ENCODE measurements around the gene GPR108. TPM values are rescaled to one million over a fixed set of nuclear protein-coding genes. Genes with fewer than 3 reads are reported as not detected.

The GPR108 gene
- total RNA-seq, 1 experiment from 2014 or later: 43.0 TPM

DNA sequence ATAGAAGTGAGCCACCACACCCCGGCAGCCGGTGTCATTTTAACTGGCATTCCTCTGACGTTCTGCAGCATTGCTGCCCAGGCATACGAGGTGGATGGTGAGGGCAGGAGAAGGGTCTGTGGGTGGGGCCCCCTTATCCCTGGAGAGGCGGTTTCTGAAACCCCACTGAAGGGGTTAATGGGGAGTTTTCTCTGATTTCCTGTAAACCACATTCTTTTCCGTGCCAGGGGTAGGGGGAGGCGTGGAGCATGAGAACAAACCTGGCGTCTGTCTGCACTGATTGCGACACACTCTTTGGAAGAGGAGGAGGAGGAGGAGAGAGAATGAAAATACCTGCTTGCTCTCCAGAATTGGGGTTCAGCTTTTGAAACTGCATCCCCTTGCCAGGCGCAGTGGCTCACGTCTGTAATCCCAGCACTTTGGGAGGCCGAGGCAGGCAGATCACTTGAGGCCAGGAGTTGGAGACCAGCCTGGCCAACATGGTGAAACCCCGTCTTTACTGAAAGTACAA is 14.2 kb downstream of the GPR108 start:
- no peak for DNase-seq (ENCODE audit: low read depth, low spot score)
- H3K4me3 ChIP-seq (ENCODE audit: low read depth in 2 of 2, low read length in 2 of 2): no peak overlapping the region
- no peak for ATAC-seq
- in situ Hi-C loops (cut with HindIII; ENCODE audit: low pct_unique_long_range_greater_than_20kb, low sequenced_read_pairs): no loop called here
- no peak for TF ChIP-seq POLR2AphosphoS5 (IDR thresholded peaks at IDR 0.05; ENCODE audit: low read depth, low read length)
- no peak for TF ChIP-seq TCF7L2 (IDR thresholded peaks at IDR 0.05; ENCODE audit: low read depth, low read length)
- TF ChIP-seq, protein P1, sequence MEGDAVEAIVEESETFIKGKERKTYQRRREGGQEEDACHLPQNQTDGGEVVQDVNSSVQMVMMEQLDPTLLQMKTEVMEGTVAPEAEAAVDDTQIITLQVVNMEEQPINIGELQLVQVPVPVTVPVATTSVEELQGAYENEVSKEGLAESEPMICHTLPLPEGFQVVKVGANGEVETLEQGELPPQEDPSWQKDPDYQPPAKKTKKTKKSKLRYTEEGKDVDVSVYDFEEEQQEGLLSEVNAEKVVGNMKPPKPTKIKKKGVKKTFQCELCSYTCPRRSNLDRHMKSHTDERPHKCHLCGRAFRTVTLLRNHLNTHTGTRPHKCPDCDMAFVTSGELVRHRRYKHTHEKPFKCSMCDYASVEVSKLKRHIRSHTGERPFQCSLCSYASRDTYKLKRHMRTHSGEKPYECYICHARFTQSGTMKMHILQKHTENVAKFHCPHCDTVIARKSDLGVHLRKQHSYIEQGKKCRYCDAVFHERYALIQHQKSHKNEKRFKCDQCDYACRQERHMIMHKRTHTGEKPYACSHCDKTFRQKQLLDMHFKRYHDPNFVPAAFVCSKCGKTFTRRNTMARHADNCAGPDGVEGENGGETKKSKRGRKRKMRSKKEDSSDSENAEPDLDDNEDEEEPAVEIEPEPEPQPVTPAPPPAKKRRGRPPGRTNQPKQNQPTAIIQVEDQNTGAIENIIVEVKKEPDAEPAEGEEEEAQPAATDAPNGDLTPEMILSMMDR (IDR thresholded peaks at IDR 0.05): no peak
- TF ChIP-seq, protein P2, sequence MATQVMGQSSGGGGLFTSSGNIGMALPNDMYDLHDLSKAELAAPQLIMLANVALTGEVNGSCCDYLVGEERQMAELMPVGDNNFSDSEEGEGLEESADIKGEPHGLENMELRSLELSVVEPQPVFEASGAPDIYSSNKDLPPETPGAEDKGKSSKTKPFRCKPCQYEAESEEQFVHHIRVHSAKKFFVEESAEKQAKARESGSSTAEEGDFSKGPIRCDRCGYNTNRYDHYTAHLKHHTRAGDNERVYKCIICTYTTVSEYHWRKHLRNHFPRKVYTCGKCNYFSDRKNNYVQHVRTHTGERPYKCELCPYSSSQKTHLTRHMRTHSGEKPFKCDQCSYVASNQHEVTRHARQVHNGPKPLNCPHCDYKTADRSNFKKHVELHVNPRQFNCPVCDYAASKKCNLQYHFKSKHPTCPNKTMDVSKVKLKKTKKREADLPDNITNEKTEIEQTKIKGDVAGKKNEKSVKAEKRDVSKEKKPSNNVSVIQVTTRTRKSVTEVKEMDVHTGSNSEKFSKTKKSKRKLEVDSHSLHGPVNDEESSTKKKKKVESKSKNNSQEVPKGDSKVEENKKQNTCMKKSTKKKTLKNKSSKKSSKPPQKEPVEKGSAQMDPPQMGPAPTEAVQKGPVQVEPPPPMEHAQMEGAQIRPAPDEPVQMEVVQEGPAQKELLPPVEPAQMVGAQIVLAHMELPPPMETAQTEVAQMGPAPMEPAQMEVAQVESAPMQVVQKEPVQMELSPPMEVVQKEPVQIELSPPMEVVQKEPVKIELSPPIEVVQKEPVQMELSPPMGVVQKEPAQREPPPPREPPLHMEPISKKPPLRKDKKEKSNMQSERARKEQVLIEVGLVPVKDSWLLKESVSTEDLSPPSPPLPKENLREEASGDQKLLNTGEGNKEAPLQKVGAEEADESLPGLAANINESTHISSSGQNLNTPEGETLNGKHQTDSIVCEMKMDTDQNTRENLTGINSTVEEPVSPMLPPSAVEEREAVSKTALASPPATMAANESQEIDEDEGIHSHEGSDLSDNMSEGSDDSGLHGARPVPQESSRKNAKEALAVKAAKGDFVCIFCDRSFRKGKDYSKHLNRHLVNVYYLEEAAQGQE (IDR thresholded peaks at IDR 0.05; ENCODE audit: insufficient read depth in 1 of 2, low read depth in 2 of 2, low read length in 1 of 2): no peak
- no peak for TF ChIP-seq SIN3A (IDR thresholded peaks at IDR 0.05; ENCODE audit: borderline replicate concordance, insufficient read depth, low read depth, low read length)
- H3K27ac ChIP-seq (ENCODE audit: low read length): no peak overlapping the region
- no peaks in the 10 kb centered on the region for H3K4me1 ChIP-seq (ENCODE audit: control insufficient read depth, insufficient read depth, low read length)
- H3K36me3 ChIP-seq (ENCODE audit: control insufficient read depth, insufficient read depth, low read length): no peaks in the 10 kb centered on the region
- intact Hi-C loops (cut with micrococcal nuclease; ENCODE audit: unreplicated experiment): no loop called here
- no peaks in the 10 kb centered on the region for H3K27me3 ChIP-seq (ENCODE audit: control insufficient read depth, insufficient read depth, low read length)
- BruUV-seq (replicated peaks): no TSS peak
- ChIA-PET CTCF (no interaction called here), POLR2A (no interaction called here)
- no peaks in the 10 kb centered on the region for H3K9me3 ChIP-seq (ENCODE audit: control insufficient read depth, insufficient read depth, low read depth, low read length)

DNA sequence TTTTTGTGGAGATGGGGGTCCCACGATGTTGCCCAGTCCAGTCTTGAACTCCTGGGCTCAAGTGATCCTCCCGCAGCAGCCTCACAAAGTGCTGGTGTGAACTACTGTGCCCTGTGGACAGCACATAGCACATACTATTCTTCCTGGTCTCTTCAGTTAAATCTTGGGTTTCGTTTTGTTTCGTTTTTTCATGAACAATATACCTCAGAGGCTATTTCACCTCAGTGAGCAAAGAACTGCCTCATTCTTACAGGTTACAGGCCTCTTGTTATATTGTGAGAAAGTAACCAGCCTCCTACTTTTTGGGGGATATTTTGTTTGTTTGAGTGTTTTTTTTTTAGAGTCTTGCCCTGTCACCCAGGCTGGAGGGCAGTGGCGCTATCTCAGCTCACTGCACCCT is 15.6 kb downstream of the GPR108 start:
- Histone ChIP-seq H3K36me3 (ENCODE audit: control insufficient read depth, insufficient read depth, low read length) (no peaks in the 10 kb centered on the region), H3K9me3 (ENCODE audit: control insufficient read depth, insufficient read depth, low read depth, low read length) (no peaks in the 10 kb centered on the region), H3K27me3 (ENCODE audit: control insufficient read depth, insufficient read depth, low read length) (no peaks in the 10 kb centered on the region), H3K27ac (ENCODE audit: low read length) (no peak overlapping the region), H3K4me3 (ENCODE audit: low read depth in 2 of 2, low read length in 2 of 2) (no peak overlapping the region), H3K4me1 (ENCODE audit: control insufficient read depth, insufficient read depth, low read length) (no peaks in the 10 kb centered on the region)
- intact Hi-C loops (cut with micrococcal nuclease; ENCODE audit: unreplicated experiment): no loop called here
- ATAC-seq: no peak
- ChIA-PET POLR2A (no interaction called here), CTCF (no interaction called here)
- DNase-seq (ENCODE audit: low read depth, low spot score): no peak
- BruUV-seq (replicated peaks): no TSS peak
- TF ChIP-seq, protein P1 (IDR thresholded peaks at IDR 0.05): no peak
- TF ChIP-seq, protein P2 (IDR thresholded peaks at IDR 0.05; ENCODE audit: insufficient read depth in 1 of 2, low read depth in 2 of 2, low read length in 1 of 2): no peak
- TF ChIP-seq SIN3A (IDR thresholded peaks at IDR 0.05; ENCODE audit: borderline replicate concordance, insufficient read depth, low read depth, low read length): no peak
- no peak for TF ChIP-seq TCF7L2 (IDR thresholded peaks at IDR 0.05; ENCODE audit: low read depth, low read length)
- no peak for TF ChIP-seq POLR2AphosphoS5 (IDR thresholded peaks at IDR 0.05; ENCODE audit: low read depth, low read length)
- in situ Hi-C loops (cut with HindIII; ENCODE audit: low pct_unique_long_range_greater_than_20kb, low sequenced_read_pairs): no loop called here
